Adrenal gland (tissue), 5 donors: ENCODE results near the gene SAMD1.

Source experiments
- POLR2A ChIP-seq, 2 donors: fragments of 450-650 bp; IDR thresholded peaks; one replicate each; pipeline ENCODE4 v1.6.1; 2017; ENCODE audit warnings: antibody characterized with exemption in 2 of 2, mild to moderate bottlenecking in 2 of 2, moderate library complexity in 1 of 2
- TF ChIP-seq, protein P1 (sequence below), 6 experiments: fragments of 450-650 bp in 4 of 6; fragments of 200-600 bp in 2 of 6; sonication (generic) in 1 of 6; IDR thresholded peaks; 1 replicate in 5 of 6; 2 replicates in 1 of 6; pipeline versions ENCODE4 v1.5.1 to v1.8.0; 2016 to 2021; ENCODE audit warnings: antibody characterized with exemption in 6 of 6, mild to moderate bottlenecking in 2 of 6, moderate library complexity in 1 of 6
- donor health status: DM: no; HTN: no; CAD: no.

DNA sequence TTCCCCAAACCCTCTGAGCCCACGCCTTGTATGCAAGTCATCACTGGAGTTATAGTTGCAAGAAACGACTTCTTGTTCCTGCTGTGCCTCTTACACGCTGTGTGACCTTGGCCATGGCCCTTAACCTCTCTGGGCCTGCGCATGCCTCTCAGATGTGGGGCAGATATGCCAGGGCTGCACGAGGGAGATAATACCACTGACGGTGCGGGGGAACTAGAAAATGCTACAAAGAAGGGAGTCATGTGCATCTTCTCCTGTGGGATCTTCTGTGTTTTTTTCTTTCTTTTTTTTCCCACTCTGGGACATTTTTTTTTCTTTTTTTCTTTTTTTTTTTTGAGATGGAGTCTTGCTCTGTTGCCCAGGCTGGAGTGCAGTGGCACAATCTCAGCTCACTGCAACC lies 4.3 kb upstream of the SAMD1 start:
- TF ChIP-seq, protein P1, sequence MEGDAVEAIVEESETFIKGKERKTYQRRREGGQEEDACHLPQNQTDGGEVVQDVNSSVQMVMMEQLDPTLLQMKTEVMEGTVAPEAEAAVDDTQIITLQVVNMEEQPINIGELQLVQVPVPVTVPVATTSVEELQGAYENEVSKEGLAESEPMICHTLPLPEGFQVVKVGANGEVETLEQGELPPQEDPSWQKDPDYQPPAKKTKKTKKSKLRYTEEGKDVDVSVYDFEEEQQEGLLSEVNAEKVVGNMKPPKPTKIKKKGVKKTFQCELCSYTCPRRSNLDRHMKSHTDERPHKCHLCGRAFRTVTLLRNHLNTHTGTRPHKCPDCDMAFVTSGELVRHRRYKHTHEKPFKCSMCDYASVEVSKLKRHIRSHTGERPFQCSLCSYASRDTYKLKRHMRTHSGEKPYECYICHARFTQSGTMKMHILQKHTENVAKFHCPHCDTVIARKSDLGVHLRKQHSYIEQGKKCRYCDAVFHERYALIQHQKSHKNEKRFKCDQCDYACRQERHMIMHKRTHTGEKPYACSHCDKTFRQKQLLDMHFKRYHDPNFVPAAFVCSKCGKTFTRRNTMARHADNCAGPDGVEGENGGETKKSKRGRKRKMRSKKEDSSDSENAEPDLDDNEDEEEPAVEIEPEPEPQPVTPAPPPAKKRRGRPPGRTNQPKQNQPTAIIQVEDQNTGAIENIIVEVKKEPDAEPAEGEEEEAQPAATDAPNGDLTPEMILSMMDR (IDR thresholded peaks at IDR 0.05): no peak
- TF ChIP-seq POLR2A (IDR thresholded peaks at IDR 0.05): no peak
